Fibroblast of lung (primary cell): ENCODE measurements around the gene ALKBH2. TPM values are rescaled to one million over a fixed set of nuclear protein-coding genes. Genes with fewer than 3 reads are reported as not detected.

ENCODE experiments used
- DNase-seq, 2 donors: peaks; one replicate each; pipeline versions ENCODE4 v3.0.0 to v3.0.0-alpha.2; 2010; ENCODE audit warnings: low read depth in 2 of 2
- H2AFZ ChIP-seq: 2 replicates; pipeline ENCODE4 v1.5.1; 2012; ENCODE audit warnings: low read length, control low read depth, inconsistent platforms
- H3K27ac ChIP-seq: 2 replicates; pipeline ENCODE4 v1.5.1; 2011; ENCODE audit warnings: low read length, control low read depth; ENCODE audit not compliant: insufficient read depth
- H3K27me3 ChIP-seq: 2 replicates; pipeline ENCODE4 v1.5.1; 2011; ENCODE audit warnings: mild to moderate bottlenecking, low read length; ENCODE audit not compliant: control insufficient read depth, insufficient read depth
- H3K36me3 ChIP-seq: 2 replicates; pipeline ENCODE4 v1.5.1; 2011; ENCODE audit warnings: low read length; ENCODE audit not compliant: control insufficient read depth, insufficient read depth
- H3K4me1 ChIP-seq: 2 replicates; pipeline ENCODE4 v1.5.1; 2011; ENCODE audit warnings: low read length; ENCODE audit not compliant: control insufficient read depth, insufficient read depth; ENCODE audit errors: extremely low read depth
- H3K4me2 ChIP-seq: 2 replicates; pipeline ENCODE4 v1.5.1; 2011; ENCODE audit warnings: low read length, control low read depth; ENCODE audit not compliant: insufficient read depth; ENCODE audit errors: extremely low read depth
- H3K4me3 ChIP-seq, 4 experiments: fragments of 200-600 bp in 1 of 4; sonication (generic) in 1 of 4; replicated peaks in 1 of 4; 2 replicates each; pipeline ENCODE4 v1.5.1; 2011 to 2016; ENCODE audit warnings: low read length in 4 of 4, low read depth in 3 of 4, mild to moderate bottlenecking in 3 of 4, control low read depth in 2 of 4, inconsistent platforms in 1 of 4, mixed read lengths in 1 of 4; ENCODE audit not compliant: insufficient read depth in 1 of 4; ENCODE audit errors: control extremely low read depth in 1 of 4
- H3K79me2 ChIP-seq: 2 replicates; pipeline ENCODE4 v1.5.1; 2012; ENCODE audit warnings: mild to moderate bottlenecking, low read length, inconsistent platforms; ENCODE audit not compliant: control insufficient read depth, insufficient read depth
- H3K9ac ChIP-seq: 2 replicates; pipeline ENCODE4 v1.5.1; 2011; ENCODE audit warnings: mild to moderate bottlenecking, low read length, control low read depth; ENCODE audit not compliant: insufficient read depth
- H3K9me3 ChIP-seq: 2 replicates; pipeline ENCODE4 v1.5.1; 2012; ENCODE audit warnings: low read depth, low read length; ENCODE audit not compliant: control insufficient read depth, insufficient read depth
- H4K20me1 ChIP-seq: 2 replicates; pipeline ENCODE4 v1.5.1; 2011; ENCODE audit warnings: low read length; ENCODE audit not compliant: control insufficient read depth, insufficient read depth; ENCODE audit errors: extremely low read depth
- CTCF ChIP-seq, 2 donors: IDR thresholded peaks in 1 of 2; conservative IDR thresholded peaks in 1 of 2; 1 replicate in 1 of 2; 2 replicates in 1 of 2; pipeline ENCODE4 v1.5.1; 2011 to 2012; ENCODE audit warnings: low read length in 2 of 2, control low read depth in 1 of 2, inconsistent platforms in 1 of 2, low read depth in 1 of 2, mild to moderate bottlenecking in 1 of 2
- EZH2 ChIP-seq: IDR thresholded peaks from 2 replicates; pipeline ENCODE4 v1.5.1; 2012; ENCODE audit warnings: low read length, control low read depth, mild to moderate bottlenecking; ENCODE audit errors: missing control alignments
- polyA plus RNA-seq, 2 donors: library from polyadenylated mRNA; depleted of rRNA in 1 of 2; stranded (reverse) in 1 of 2; unstranded in 1 of 2; fragments of >200 nt; gene quantifications; 2 replicates each; pipeline ENCODE4 v1.2.1, GENCODE V29; 2011 to 2012; ENCODE audit warnings: missing spikeins in 1 of 2
- total RNA-seq: library from RNA; depleted of rRNA; stranded (reverse); fragments of >200 nt; gene quantifications from 2 replicates; pipeline ENCODE4 v1.2.1, GENCODE V29; 2014

Gene ALKBH2
- total and polyA plus RNA-seq, 2 donors (not counting 1 experiment from before 2014, with no cell fraction given): 15.1 to 20.8 TPM

GRCh38 chr12:109139360-109139759 is 46.1 kb upstream of the ALKBH2 start:
- no peak overlapping the region for H3K4me3 ChIP-seq
- DNase-seq: no peak
- no peak overlapping the region for H3K27ac ChIP-seq
- H3K79me2 ChIP-seq: no peaks in the 10 kb centered on the region
- H3K4me1 ChIP-seq: no peaks in the 10 kb centered on the region
- no peaks in the 10 kb centered on the region for H3K9me3 ChIP-seq
- no peaks in the 10 kb centered on the region for H3K27me3 ChIP-seq
- no peaks in the 10 kb centered on the region for H3K36me3 ChIP-seq
- H3K9ac ChIP-seq: no peak overlapping the region
- TF ChIP-seq CTCF (conservative IDR thresholded peaks at IDR 0.05 in 1 of 2, IDR thresholded peaks at IDR 0.05 in 1 of 2; ENCODE audit: low read depth in 1 of 2, low read length in 2 of 2): no peak
- no peak for TF ChIP-seq EZH2
- H2AFZ ChIP-seq: no peak overlapping the region
- no peak overlapping the region for H3K4me2 ChIP-seq
- H4K20me1 ChIP-seq: no peaks in the 10 kb centered on the region

- H3K36me3 ChIP-seq: no peaks in the 10 kb centered on the region
- DNase-seq: no peak
- H3K4me1 ChIP-seq: no peaks in the 10 kb centered on the region
- no peaks in the 10 kb centered on the region for H4K20me1 ChIP-seq
- no peak overlapping the region for H3K4me2 ChIP-seq
- H3K4me3 ChIP-seq: no peak overlapping the region
- no peak for TF ChIP-seq CTCF (conservative IDR thresholded peaks at IDR 0.05 in 1 of 2, IDR thresholded peaks at IDR 0.05 in 1 of 2; ENCODE audit: low read depth in 1 of 2, low read length in 2 of 2)
- TF ChIP-seq EZH2: no peak
- no peak overlapping the region for H3K9ac ChIP-seq
- H2AFZ ChIP-seq: no peak overlapping the region
- no peaks in the 10 kb centered on the region for H3K9me3 ChIP-seq
- H3K27ac ChIP-seq: no peak overlapping the region
- no peaks in the 10 kb centered on the region for H3K79me2 ChIP-seq
- H3K27me3 ChIP-seq: peaks cover 3% of the 10 kb centered on the region
Measured at GRCh38 chr12:109137055-109137454, 43.8 kb upstream of the ALKBH2 start.

- H3K27me3 ChIP-seq: peaks cover 8% of the 10 kb centered on the region
- no peak overlapping the region for H3K4me2 ChIP-seq
- H3K4me3 ChIP-seq: no peak overlapping the region
- TF ChIP-seq EZH2 (no peak), CTCF (conservative IDR thresholded peaks at IDR 0.05 in 1 of 2, IDR thresholded peaks at IDR 0.05 in 1 of 2; ENCODE audit: low read depth in 1 of 2, low read length in 2 of 2) (peak; percentile 60 to 70)
- no peaks in the 10 kb centered on the region for H3K9me3 ChIP-seq
- peak in 1 of 2 donors; percentile 72 for DNase-seq
- H3K4me1 ChIP-seq: no peaks in the 10 kb centered on the region
- no peaks in the 10 kb centered on the region for H3K36me3 ChIP-seq
- H3K79me2 ChIP-seq: no peaks in the 10 kb centered on the region
- no peak overlapping the region for H3K9ac ChIP-seq
- no peaks in the 10 kb centered on the region for H4K20me1 ChIP-seq
- H2AFZ ChIP-seq: no peak overlapping the region
- no peak overlapping the region for H3K27ac ChIP-seq
Measured at GRCh38 chr12:109134186-109134917, 41.1 kb upstream of the ALKBH2 start.
